Parathyroid adenoma (tissue), 2 donors: ENCODE measurements around the gene FTSJ3.
"Not testable (repeated sequence)": the region's sequence is repeated elsewhere in the genome, so short reads cannot be mapped to it uniquely, and the experiment has no call there.

ENCODE experiments used
- H2AFZ ChIP-seq: fragments of 300-600 bp; sonication (generic); one replicate; pipeline ENCODE4 v1.7.0; 2017; ENCODE audit warnings: antibody characterized with exemption, mild to moderate bottlenecking
- H3K27ac ChIP-seq: fragments of 300-600 bp; sonication (generic); one replicate; pipeline ENCODE4 v1.7.0; 2017
- H3K27me3 ChIP-seq: fragments of 300-600 bp; sonication (generic); one replicate; pipeline ENCODE4 v1.7.0; 2017; ENCODE audit warnings: low read length; ENCODE audit not compliant: control insufficient read depth, insufficient read depth
- H3K36me3 ChIP-seq: fragments of 300-600 bp; sonication (generic); one replicate; pipeline ENCODE4 v1.7.0; 2017; ENCODE audit warnings: low read length; ENCODE audit not compliant: control insufficient read depth, insufficient read depth
- H3K4me1 ChIP-seq: fragments of 300-600 bp; sonication (generic); one replicate; pipeline ENCODE4 v1.7.0; 2017; ENCODE audit warnings: control low read depth
- H3K4me2 ChIP-seq: fragments of 300-600 bp; sonication (generic); one replicate; pipeline ENCODE4 v1.7.0; 2017; ENCODE audit warnings: low read length
- H3K4me3 ChIP-seq: fragments of 300-600 bp; sonication (generic); one replicate; pipeline ENCODE4 v1.7.0; 2017; ENCODE audit warnings: low read depth, low read length
- H3K79me2 ChIP-seq: fragments of 300-600 bp; sonication (generic); one replicate; pipeline ENCODE4 v1.7.0; 2017; ENCODE audit warnings: control low read depth
- H3K9ac ChIP-seq: fragments of 300-600 bp; sonication (generic); one replicate; pipeline ENCODE4 v1.7.0; 2017; ENCODE audit warnings: mild to moderate bottlenecking
- H3K9me3 ChIP-seq: fragments of 300-600 bp; sonication (generic); one replicate; pipeline ENCODE4 v1.7.0; 2017; ENCODE audit warnings: low read length; ENCODE audit not compliant: control insufficient read depth
- TF ChIP-seq, protein P1 (sequence below): fragments of 300-600 bp; sonication (generic); IDR thresholded peaks from one replicate; pipeline ENCODE4 v1.7.0; 2017; ENCODE audit warnings: antibody characterized with exemption, mild to moderate bottlenecking
- donor health status: primary hyperparathyroidism.

FTSJ3 gene

GRCh38 chr17:63800783-63801182 is 26.7 kb downstream of the FTSJ3 start:
- Histone ChIP-seq H2AFZ (no peak overlapping the region), H3K4me2 (no peak overlapping the region), H3K9me3 (no peaks in the 10 kb centered on the region), H3K79me2 (peaks cover 4% of the 10 kb centered on the region), H3K27me3 (no peaks in the 10 kb centered on the region), H3K4me1 (no peaks in the 10 kb centered on the region), H3K36me3 (no peaks in the 10 kb centered on the region), H3K27ac (no peak overlapping the region), H3K9ac (no peak overlapping the region), H3K4me3 (no peak overlapping the region)
- TF ChIP-seq, protein P1, sequence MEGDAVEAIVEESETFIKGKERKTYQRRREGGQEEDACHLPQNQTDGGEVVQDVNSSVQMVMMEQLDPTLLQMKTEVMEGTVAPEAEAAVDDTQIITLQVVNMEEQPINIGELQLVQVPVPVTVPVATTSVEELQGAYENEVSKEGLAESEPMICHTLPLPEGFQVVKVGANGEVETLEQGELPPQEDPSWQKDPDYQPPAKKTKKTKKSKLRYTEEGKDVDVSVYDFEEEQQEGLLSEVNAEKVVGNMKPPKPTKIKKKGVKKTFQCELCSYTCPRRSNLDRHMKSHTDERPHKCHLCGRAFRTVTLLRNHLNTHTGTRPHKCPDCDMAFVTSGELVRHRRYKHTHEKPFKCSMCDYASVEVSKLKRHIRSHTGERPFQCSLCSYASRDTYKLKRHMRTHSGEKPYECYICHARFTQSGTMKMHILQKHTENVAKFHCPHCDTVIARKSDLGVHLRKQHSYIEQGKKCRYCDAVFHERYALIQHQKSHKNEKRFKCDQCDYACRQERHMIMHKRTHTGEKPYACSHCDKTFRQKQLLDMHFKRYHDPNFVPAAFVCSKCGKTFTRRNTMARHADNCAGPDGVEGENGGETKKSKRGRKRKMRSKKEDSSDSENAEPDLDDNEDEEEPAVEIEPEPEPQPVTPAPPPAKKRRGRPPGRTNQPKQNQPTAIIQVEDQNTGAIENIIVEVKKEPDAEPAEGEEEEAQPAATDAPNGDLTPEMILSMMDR: no peak

DNA sequence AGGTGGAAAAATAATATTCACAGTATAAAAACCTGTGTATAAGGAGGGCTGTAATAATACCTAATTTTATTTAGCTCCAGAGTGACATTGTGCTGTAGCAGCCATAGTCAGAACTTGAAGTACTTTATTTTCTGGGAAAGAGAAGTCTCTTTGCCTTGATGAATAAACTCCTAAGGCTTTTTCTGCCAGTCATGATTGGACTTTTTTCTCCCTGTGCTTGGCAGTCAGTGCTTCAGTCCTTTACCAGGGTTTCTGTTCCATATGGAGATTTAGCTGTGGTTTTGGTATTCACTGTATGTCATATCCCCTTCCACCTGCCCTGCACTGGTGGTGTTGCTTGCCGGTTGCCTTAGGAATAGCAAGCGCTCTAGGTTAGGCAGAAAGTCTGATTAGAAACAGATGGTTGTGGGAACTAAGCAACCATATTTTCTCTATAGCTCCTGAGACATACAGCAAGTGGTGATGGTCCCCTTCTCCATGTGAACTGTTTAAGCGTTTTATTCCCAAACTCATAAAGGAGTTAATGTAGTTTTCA is 28.8 kb downstream of the FTSJ3 start:
- TF ChIP-seq, protein P1: no peak
- no peak overlapping the region for H3K27ac ChIP-seq

DNA sequence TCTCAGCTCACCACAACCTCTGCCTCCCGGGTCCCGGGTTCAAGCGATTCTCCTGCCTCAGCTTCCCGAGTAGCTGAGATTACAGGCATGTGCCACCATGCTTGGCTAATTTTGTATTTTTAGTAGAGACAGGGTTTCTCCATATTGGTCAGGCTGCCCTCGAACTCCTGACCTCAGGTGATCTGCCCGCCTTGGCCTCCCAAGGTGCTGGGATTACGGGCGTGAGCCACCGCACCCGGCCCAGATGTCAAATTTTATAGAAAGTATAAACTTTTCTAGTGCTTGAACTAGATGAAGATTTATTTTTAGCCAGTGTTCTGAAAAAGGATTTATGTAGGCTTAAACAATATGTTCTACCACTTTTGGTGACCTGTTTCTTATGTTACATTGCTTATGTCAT is 31.1 kb downstream of the FTSJ3 start:
- H3K27me3 ChIP-seq, H3K27ac ChIP-seq, H3K79me2 ChIP-seq, H3K9me3 ChIP-seq, H3K4me3 ChIP-seq, H3K4me2 ChIP-seq, H3K9ac ChIP-seq, H2AFZ ChIP-seq, H3K4me1 ChIP-seq, H3K36me3 ChIP-seq: not testable (repeated sequence)

More for the DNA sequence above, 28.8 kb downstream of the FTSJ3 start:
- Histone ChIP-seq H3K36me3 (no peaks in the 10 kb centered on the region), H3K4me1 (no peaks in the 10 kb centered on the region), H3K9me3 (no peaks in the 10 kb centered on the region), H3K79me2 (peaks cover 5% of the 10 kb centered on the region), H3K27me3 (no peaks in the 10 kb centered on the region), H3K4me3 (no peak overlapping the region), H3K4me2 (no peak overlapping the region), H3K9ac (no peak overlapping the region), H2AFZ (no peak overlapping the region)

DNA sequence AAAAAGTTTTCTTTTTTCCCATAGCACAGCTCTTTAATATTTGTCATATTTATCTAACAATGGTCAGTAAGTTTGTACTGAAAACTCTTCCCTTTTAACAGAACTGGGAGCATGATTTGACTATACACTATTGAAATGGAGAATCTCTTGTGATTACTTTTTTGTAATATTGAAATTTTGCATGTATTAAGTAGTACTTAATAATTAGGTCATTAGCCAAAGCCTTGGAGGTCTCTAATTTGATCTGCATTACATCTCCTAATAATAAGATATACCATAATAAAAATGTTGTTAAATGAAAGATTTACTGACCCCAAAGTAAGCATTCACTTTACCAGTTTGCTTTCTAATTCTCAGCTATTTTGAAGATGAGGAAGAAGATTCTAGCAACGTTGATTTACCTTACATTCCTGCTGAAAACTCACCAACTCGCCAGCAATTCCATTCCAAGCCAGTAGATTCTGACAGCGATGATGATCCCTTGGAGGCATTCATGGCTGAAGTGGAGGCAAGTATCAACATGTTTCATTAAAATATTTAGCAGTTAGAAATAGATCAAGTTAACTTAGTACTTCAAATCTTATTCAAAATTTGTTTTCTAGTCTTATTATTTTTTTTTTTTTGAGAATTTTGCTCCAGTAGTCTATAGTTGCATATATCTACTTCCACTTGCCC is 35.3 kb downstream of the FTSJ3 start:
- TF ChIP-seq, protein P1: no peak
- Histone ChIP-seq H3K4me1 (no peaks in the 10 kb centered on the region), H3K9ac (no peak overlapping the region), H3K79me2 (peaks cover 27% of the 10 kb centered on the region), H3K9me3 (no peaks in the 10 kb centered on the region), H3K27me3 (no peaks in the 10 kb centered on the region), H3K27ac (no peak overlapping the region), H3K36me3 (no peaks in the 10 kb centered on the region), H3K4me2 (no peak overlapping the region), H2AFZ (no peak overlapping the region), H3K4me3 (no peak overlapping the region)

GRCh38 chr17:63790057-63790456 is 37.4 kb downstream of the FTSJ3 start:
- no peak overlapping the region for H3K27ac ChIP-seq
- no peak overlapping the region for H3K4me2 ChIP-seq
- no peaks in the 10 kb centered on the region for H3K9me3 ChIP-seq
- H3K4me1 ChIP-seq: no peaks in the 10 kb centered on the region
- H3K9ac ChIP-seq: no peak overlapping the region
- H2AFZ ChIP-seq: no peak overlapping the region
- H3K36me3 ChIP-seq: no peaks in the 10 kb centered on the region
- H3K4me3 ChIP-seq: no peak overlapping the region
- no peaks in the 10 kb centered on the region for H3K27me3 ChIP-seq
- peaks cover 28% of the 10 kb centered on the region for H3K79me2 ChIP-seq
- TF ChIP-seq, protein P1: no peak
